Measurements from ENCODE around the gene RBSN. TPM values are rescaled to one million over a fixed set of nuclear protein-coding genes. Genes with fewer than 3 reads are reported as not detected.
A peak's percentile ranks its signal among the peaks of the same experiment; 100 is the strongest.
"Not testable (repeated sequence)": the region's sequence is repeated elsewhere in the genome, so short reads cannot be mapped to it uniquely, and the experiment has no call there.

Gene RBSN
- total RNA-seq (2014; rRNA removed; shearing (Covaris generic); ENCODE audit: low replicate concordance), result 15.1 and 18.3 TPM in 2 replicates

DNA sequence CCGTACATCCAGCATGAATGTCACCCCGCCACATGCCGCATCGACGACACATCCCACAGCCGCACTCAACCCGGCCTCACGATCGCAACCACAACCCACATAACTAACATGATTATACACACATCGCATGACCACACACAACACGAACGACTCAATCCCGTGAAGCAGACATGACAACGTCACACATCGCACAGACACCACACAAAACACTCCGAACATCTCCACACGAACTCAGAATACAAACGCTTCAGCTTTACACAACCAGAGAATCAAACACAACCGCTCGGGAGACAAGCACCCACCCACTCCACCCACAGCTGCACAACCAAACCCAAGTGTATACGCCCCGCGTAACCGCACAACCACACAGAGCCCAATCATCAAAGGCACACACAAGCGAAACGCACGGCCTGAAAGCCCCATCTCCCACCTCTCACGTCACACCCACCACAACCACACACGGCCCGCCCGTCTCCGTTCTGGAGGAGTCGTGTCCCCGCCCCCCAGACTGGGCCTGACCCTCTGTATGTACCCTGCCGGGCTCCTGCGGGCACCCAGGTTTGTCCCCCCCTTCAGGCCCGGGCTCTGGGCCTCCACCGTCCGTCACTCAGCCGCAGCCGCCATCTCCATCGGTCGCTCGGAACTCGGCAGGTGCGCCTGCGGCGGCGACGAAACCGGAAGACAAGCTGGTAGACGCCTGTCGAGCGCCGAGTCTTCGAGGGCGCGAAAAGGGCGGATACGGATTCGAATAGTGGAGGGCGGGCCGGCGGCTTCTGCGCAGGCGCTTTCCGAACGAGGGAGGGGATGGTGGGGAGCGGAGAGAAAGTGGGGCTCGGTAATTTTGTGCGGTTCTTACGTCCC is at the start of gene RBSN:
RBSN (minus strand) TSS at position 646 of the 861 bp plus-strand sequence. CDS start 3,028 bp downstream, outside the sequence.
- in situ Hi-C loops (cut with HindIII; ENCODE audit: low pct_unique_long_range_greater_than_20kb, low sequenced_read_pairs), result no loop called here
- peak; percentile 82 for DNase-seq (ENCODE audit: low read depth)

GRCh38 chr3:15148614-15149013 is 49.7 kb upstream of the RBSN start:
- in situ Hi-C loops (cut with HindIII; ENCODE audit: low pct_unique_long_range_greater_than_20kb, low sequenced_read_pairs), result no loop called here
- DNase-seq (ENCODE audit: low read depth), result peak; percentile 21

DNA sequence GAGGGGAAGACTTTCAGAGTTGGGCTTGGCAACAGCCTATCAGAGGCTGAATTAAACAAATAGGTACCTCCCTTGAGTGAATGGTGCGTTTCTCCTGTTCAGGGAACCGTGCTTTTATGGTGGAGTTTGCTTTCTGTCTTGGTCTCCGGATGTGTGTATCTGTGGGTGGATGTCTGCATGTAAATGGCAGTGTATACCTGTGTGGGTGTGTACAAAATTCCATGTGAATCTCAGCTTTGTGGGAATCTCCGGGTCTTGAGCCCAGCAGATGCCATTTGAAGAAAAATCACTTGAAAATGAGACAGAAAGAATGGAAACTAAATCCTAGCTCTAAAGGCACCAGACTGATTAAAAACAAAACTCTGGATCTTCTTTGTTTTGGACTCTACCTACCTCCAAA is 37.9 kb upstream of the RBSN start:
- DNase-seq (ENCODE audit: low read depth); in situ Hi-C loops (cut with HindIII; ENCODE audit: low pct_unique_long_range_greater_than_20kb, low sequenced_read_pairs): not testable (repeated sequence)

DNA sequence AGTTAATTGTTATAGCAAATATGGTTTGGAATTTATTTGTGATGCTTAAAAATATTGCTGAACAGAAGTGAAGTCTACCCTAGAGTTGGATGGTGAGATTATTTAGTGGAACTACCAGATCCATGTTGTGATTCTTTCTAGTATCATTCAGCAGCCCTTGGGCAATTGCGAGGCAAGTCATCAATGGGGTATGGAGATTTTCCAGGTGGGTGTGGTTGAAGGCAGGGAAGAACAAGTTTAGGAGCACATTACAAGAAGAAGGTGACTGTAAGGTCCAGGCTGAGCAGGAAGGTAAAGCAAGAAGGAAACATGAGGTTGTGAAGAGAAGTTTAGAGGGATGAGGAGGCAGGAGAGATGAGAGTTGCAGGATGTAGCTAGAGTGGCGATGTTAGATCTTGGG is 36.0 kb upstream of the RBSN start:
- DNase-seq (ENCODE audit: low read depth); in situ Hi-C loops (cut with HindIII; ENCODE audit: low pct_unique_long_range_greater_than_20kb, low sequenced_read_pairs): not testable (repeated sequence)

DNA sequence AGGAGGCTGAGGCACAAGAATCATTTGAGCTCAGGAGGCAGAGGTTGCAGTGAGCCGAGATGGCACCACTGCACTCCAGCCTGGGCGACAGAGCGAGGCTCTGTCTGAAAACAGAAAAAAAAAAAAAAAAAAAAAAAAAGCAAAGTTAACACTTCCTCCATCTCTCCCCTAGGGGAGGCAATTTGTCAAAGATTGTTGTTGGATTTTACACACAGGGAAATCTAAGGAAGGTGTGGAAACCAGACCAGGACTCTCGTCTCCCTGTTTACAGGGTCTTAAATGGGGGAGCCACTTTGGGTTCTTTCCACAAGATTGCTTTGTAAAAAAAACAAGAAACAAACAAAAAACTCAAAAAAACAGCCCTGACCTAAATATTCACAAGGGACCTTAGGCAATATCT is 29.5 kb upstream of the RBSN start:
- in situ Hi-C loops (cut with HindIII; ENCODE audit: low pct_unique_long_range_greater_than_20kb, low sequenced_read_pairs), result not testable (repeated sequence)

DNA sequence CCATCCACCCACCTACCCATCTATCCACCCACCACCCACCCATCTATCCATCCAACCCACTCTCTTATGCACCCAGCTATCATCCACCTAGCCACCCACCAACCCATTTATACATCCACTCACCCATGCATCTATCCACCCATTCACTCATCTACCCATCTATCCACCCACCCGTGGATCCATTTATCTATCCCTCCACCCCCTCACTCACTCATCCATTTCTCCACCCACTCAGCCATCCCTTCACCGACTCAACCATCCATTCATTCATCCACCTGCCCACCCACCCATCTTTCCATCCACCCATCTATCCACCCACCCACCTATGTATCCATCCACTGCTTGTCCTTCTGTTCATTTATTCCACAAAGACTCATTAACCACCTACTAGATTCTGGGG is 28.0 kb upstream of the RBSN start:
- DNase-seq (ENCODE audit: low read depth); in situ Hi-C loops (cut with HindIII; ENCODE audit: low pct_unique_long_range_greater_than_20kb, low sequenced_read_pairs): not testable (repeated sequence)

More for the DNA sequence above, 29.5 kb upstream of the RBSN start:
- DNase-seq (ENCODE audit: low read depth), result not testable (repeated sequence)

DNA sequence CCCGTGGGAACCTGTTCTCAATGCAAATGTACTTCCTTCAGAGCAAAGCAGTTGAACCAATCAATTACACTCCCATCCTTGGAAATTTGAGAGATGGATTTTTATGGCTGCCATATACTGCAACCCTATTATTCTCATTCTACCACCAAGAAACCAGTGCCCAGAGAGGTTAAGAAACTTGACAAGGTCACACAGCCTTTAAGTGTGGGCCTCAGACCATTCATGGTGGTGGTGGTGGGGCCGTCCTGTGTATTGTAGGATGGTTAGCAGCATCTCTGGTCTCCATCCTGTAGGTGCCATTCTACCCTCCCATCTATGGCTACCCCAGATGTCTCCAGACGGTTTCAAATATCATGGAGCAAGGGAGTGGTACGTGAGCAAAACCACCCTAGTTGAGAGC is 23.4 kb upstream of the RBSN start:
- no peak for DNase-seq (ENCODE audit: low read depth)
- in situ Hi-C loops (cut with HindIII; ENCODE audit: low pct_unique_long_range_greater_than_20kb, low sequenced_read_pairs), result no loop called here

DNA sequence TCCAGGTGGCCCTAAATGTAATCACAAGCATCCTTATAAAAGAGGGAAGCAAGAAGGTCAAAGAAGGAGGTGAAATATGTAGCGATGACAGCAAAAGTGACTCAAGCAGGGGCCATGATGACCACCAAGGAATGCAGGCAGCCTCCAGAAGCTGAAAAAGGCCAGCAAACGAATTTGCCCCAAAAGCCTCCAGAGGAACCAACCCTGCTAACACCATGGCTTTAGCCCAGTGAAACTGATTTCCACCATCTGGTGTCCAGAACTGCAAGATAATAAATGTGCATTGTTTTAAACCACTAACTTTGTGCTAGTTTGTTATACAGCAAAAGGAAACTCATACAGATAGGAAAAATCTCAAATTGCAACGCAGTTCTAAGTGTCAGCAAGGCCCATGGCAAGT is 23.0 kb upstream of the RBSN start:
- no peak for DNase-seq (ENCODE audit: low read depth)
- in situ Hi-C loops (cut with HindIII; ENCODE audit: low pct_unique_long_range_greater_than_20kb, low sequenced_read_pairs), result no loop called here

GRCh38 chr3:15120986-15121385 is 22.0 kb upstream of the RBSN start:
- in situ Hi-C loops (cut with HindIII; ENCODE audit: low pct_unique_long_range_greater_than_20kb, low sequenced_read_pairs), result no loop called here
- no peak for DNase-seq (ENCODE audit: low read depth)

DNA sequence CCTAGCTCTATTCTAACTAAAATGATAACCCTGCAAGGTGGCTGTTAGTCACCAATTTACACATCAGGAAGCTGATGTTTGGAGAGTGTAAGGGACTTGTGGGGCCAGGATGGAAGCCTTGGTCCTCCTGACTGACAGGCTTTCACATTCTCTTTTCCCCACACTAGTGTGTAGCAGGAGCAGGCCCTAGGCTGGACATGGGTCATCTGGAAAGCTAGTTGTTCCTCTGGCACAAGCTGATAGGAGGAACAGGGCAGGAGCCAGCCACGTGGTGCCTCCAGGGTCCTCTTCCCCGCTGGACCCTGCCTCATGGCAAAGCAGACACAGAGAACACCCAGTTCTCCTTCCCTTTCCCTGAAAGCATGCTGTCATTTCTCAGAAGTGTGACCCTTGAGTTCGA is 18.1 kb upstream of the RBSN start:
- in situ Hi-C loops (cut with HindIII; ENCODE audit: low pct_unique_long_range_greater_than_20kb, low sequenced_read_pairs), result no loop called here
- no peak for DNase-seq (ENCODE audit: low read depth)

DNA sequence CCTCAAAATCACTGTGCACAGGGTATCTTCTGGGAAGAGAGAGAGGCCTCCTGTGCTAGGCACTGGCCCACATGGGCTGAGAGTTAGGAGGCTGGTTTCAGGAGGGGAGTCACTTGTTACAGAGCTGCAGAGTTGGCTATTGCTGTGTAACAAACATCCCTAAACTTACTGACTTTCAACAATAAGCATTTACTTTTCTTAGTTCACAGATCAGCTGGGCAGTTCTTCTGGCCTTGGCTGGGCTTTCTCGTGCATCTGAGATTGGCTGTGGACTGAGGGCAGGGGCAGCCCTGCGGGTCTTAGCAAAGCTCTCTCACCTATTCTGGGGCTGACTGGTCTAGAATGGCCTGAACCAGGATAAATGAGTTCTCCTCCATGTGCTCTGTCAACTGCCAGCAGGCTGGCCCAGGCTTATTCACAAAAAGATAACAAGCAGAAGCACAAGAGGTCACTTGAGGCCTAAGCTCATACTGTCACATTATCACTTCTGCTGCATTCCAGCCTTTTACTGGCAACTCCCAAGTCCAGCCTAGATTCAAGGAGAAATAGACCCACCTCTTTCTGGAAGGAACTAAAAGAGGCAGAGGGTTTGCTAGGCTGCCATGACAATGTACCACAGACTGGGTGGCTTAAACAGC is 17.2 kb upstream of the RBSN start:
- DNase-seq (ENCODE audit: low read depth), result no peak
- in situ Hi-C loops (cut with HindIII; ENCODE audit: low pct_unique_long_range_greater_than_20kb, low sequenced_read_pairs), result no loop called here

DNA sequence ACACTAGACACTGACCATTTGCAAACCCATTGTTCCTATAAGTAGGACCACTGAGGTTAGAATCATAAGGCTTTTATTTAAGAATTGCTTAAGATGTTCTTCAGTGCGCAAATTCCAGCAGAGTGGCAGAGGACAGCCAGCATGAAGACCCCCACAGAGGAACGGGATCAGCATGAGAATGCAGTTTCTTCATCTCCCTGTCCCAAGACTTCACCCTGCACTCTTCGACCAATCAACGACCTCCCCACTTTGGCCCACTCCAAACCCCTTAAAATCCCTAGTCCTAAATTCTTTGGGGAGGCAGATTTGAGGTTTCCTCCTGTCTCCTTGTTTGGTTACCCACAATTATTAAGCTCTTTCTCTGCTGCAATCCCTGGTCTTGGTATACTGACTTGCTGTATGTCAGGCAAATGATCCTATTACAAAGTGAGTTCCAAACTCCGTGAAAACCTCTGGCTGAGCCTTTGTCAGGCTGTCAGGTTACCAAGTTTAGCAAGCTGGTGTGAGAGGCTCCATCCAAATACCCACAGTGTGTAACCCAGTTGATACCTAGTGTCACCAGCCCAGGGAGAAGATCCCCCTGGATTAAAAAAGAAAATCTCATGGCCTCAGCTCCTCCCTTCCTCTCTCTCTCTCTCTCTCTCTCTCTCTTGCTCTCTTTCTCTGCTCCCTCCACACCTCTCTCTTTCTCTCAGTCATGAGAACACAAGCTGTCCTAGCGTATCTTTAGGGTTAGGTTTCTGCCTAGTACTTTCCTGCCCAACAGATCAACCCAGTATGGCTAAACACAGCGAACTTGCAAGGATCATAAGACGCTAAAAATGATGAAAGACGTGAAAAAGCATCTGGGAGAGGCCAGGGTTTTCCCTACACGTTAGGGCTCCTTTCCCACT is 15.8 kb upstream of the RBSN start:
- in situ Hi-C loops (cut with HindIII; ENCODE audit: low pct_unique_long_range_greater_than_20kb, low sequenced_read_pairs), result no loop called here
- DNase-seq (ENCODE audit: low read depth), result no peak

- in situ Hi-C loops (cut with HindIII; ENCODE audit: low pct_unique_long_range_greater_than_20kb, low sequenced_read_pairs), result no loop called here
- no peak for DNase-seq (ENCODE audit: low read depth)
Observed at GRCh38 chr3:15113884-15114283, 14.9 kb upstream of the RBSN start.

DNA sequence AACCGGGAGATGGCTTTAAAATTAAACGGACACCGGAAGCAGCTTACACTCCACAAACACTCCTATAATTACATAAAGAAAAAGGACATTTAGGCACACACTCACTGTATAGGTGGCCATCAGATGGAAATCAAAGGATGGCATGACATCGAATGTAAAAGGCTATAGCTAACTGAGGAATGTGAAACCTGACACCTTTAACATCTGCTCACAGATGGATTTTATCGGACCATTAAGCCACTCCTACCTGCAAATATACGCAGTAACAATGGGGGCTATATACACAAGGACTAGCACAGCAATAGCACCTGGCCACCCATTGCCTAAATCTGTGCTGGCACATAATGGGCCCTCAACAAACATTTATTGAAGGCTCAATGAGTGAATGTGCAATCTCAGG is 14.5 kb upstream of the RBSN start:
- no peak for DNase-seq (ENCODE audit: low read depth)
- in situ Hi-C loops (cut with HindIII; ENCODE audit: low pct_unique_long_range_greater_than_20kb, low sequenced_read_pairs), result no loop called here

DNA sequence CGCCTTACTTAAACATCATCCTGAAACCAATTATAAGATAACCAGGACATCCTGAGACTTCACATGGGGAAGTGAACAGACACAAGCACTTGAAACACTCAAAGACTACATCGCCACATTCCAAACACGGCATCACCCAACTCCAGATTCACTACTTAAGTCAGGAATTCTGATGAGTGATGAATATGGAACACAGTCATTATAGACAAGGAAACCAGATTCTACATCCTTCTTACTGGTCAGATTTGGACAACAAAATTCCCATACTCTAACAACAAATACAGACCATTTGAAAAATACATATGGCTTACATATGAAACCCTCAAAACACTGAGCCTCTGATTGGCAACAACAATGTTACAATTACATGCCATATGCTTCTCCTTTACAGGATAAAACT is 13.1 kb upstream of the RBSN start:
- in situ Hi-C loops (cut with HindIII; ENCODE audit: low pct_unique_long_range_greater_than_20kb, low sequenced_read_pairs), result no loop called here
- DNase-seq (ENCODE audit: low read depth), result no peak

GRCh38 chr3:15110206-15110605 is 11.3 kb upstream of the RBSN start:
- DNase-seq (ENCODE audit: low read depth), result no peak
- in situ Hi-C loops (cut with HindIII; ENCODE audit: low pct_unique_long_range_greater_than_20kb, low sequenced_read_pairs), result no loop called here

GRCh38 chr3:15108869-15109268 is 9.9 kb upstream of the RBSN start:
- no peak for DNase-seq (ENCODE audit: low read depth)
- in situ Hi-C loops (cut with HindIII; ENCODE audit: low pct_unique_long_range_greater_than_20kb, low sequenced_read_pairs), result no loop called here

DNA sequence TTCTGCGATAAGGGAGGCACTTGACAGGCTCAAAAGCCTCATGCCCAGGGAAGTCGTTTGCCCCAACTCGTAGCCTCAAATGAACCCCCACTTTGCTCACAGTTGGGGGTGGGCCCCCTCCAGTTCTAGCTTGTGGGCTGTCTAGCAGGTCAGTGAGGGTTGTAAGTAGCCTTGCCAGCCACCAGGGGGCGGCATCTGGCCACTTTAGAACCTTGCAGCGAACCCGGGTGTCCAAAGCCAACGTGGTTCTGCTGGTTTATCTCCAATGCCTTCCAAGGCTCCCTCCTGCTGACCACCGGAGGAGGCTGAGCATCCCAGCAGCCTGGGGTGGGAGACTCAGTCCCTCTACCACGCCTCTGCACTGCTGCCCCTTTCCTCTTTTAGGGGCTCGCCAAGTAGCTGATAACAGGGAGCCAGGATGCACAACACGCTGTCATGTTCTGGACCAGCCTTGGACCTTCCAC is 9.2 kb upstream of the RBSN start:
- peak; percentile 14 for DNase-seq (ENCODE audit: low read depth)
- in situ Hi-C loops (cut with HindIII; ENCODE audit: low pct_unique_long_range_greater_than_20kb, low sequenced_read_pairs), result no loop called here
